Caco-2 (cell line): ENCODE measurements around the gene ERGIC3. TPM values are rescaled to one million over a fixed set of nuclear protein-coding genes. Genes with fewer than 3 reads are reported as not detected.
"Not testable (repeated sequence)": the region's sequence is repeated elsewhere in the genome, so short reads cannot be mapped to it uniquely, and the experiment has no call there.

Experiments used
- BruUV-seq: library from RNA; stranded (reverse); fragments of 400-500 nt; replicated peaks from 2 replicates; lab custom pipeline; 2021; lab: Mats Ljungman, UMichigan
- CTCF ChIA-PET: fragments of 300-600 bp; sonication (Branson Sonifier 250); formaldehyde crosslinking; loops from one replicate; lab custom pipeline; 2022; ENCODE audit warnings: antibody characterized with exemption; lab: Charles Lee
- POLR2A ChIA-PET: fragments of 300-600 bp; sonication (Branson Sonifier 250); formaldehyde crosslinking; loops from one replicate; lab custom pipeline; 2022; ENCODE audit warnings: antibody characterized with exemption; lab: Charles Lee
- DNase-seq, 2 experiments: peaks; one replicate each; pipeline versions ENCODE4 v3.0.0 to v3.0.0-alpha.2; 2020 to 2022
- H3K27me3 ChIP-seq: replicated peaks from 2 replicates; pipeline ENCODE4 v1.6.0; 2011; ENCODE audit warnings: low read length; ENCODE audit not compliant: control insufficient read depth, insufficient read depth
- H3K36me3 ChIP-seq: 2 replicates; pipeline ENCODE4 v1.5.1; 2011; ENCODE audit warnings: low read length; ENCODE audit not compliant: control insufficient read depth, insufficient read depth
- H3K4me1 ChIP-seq: fragments of 250-450 bp; sonication (Bioruptor Pico); 2 replicates; pipeline ENCODE4 v1.5.1; 2020; ENCODE audit warnings: mild to moderate bottlenecking
- H3K4me3 ChIP-seq: 2 replicates; pipeline ENCODE4 v1.5.1; 2011; ENCODE audit warnings: low read depth, mild to moderate bottlenecking, control low read depth, low read length
- H3K9me3 ChIP-seq: fragments of 250-450 bp; sonication (Bioruptor Pico); 2 replicates; pipeline ENCODE4 v1.5.1; 2020; ENCODE audit warnings: mild to moderate bottlenecking, moderate library complexity
- H3K27ac Mint-ChIP-seq: one replicate; pipeline ENCODE4 v1.8.0; 2022; ENCODE audit warnings: mixed read lengths; ENCODE audit not compliant: unreplicated experiment
- H3K27me3 Mint-ChIP-seq: one replicate; pipeline ENCODE4 v1.8.0; 2022; ENCODE audit warnings: mixed read lengths; ENCODE audit not compliant: insufficient read depth, unreplicated experiment
- H3K36me3 Mint-ChIP-seq: one replicate; pipeline ENCODE4 v1.8.0; 2022; ENCODE audit warnings: mild to moderate bottlenecking, mixed read lengths; ENCODE audit not compliant: insufficient read depth, unreplicated experiment
- H3K4me1 Mint-ChIP-seq: one replicate; pipeline ENCODE4 v1.8.0; 2022; ENCODE audit warnings: low read depth, mixed read lengths; ENCODE audit not compliant: unreplicated experiment
- H3K4me3 Mint-ChIP-seq: one replicate; pipeline ENCODE4 v1.8.0; 2022; ENCODE audit warnings: mild to moderate bottlenecking, moderate library complexity, mixed read lengths; ENCODE audit not compliant: unreplicated experiment
- H3K9me3 Mint-ChIP-seq: one replicate; pipeline ENCODE4 v1.8.0; 2022; ENCODE audit warnings: mixed read lengths; ENCODE audit not compliant: unreplicated experiment
- CTCF ChIP-seq, 2 experiments: fragments of 200-600 bp in 1 of 2; IDR thresholded peaks; 1 replicate in 1 of 2; 2 replicates in 1 of 2; pipeline versions ENCODE4 v1.5.1 to v1.8.0; 2011 to 2022; ENCODE audit warnings: antibody characterized with exemption in 1 of 2, control low read depth in 1 of 2, inconsistent platforms in 1 of 2, low read depth in 1 of 2, low read length in 1 of 2, mild to moderate bottlenecking in 1 of 2, moderate library complexity in 1 of 2; ENCODE audit not compliant: insufficient read depth in 1 of 2, severe bottlenecking in 1 of 2, unreplicated experiment in 1 of 2
- intact Hi-C: fragments of 100-400 bp; cut with micrococcal nuclease; formaldehyde crosslinking; loops from one replicate; pipeline ENCODE4 v1.10.0; 2022; ENCODE audit not compliant: unreplicated experiment
- total RNA-seq: library from RNA; stranded (reverse); gene quantifications from 2 replicates; pipeline ENCODE4 v1.2.3, GENCODE V29; 2022

ERGIC3 gene
- total RNA-seq, 1 experiment from 2014 or later, result 728 TPM

- Mint-ChIP-seq H3K27me3 (no peaks in the 10 kb centered on the region), H3K4me1 (no peaks in the 10 kb centered on the region), H3K9me3 (no peaks in the 10 kb centered on the region), H3K27ac (no peak overlapping the region), H3K36me3 (peaks cover 13% of the 10 kb centered on the region), H3K4me3 (no peak overlapping the region)
- Histone ChIP-seq H3K9me3 (no peaks in the 10 kb centered on the region), H3K36me3 (peaks cover 4% of the 10 kb centered on the region), H3K4me3 (no peak overlapping the region), H3K4me1 (no peaks in the 10 kb centered on the region), H3K27me3 (no peaks in the 10 kb centered on the region)
- no peak for TF ChIP-seq CTCF (IDR thresholded peaks at IDR 0.05; ENCODE audit: insufficient read depth in 1 of 2, low read depth in 1 of 2, low read length in 1 of 2, severe bottlenecking in 1 of 2, unreplicated experiment in 1 of 2)
- ChIA-PET CTCF (interaction anchor here (1.0 to 1.5 kb wide), 4 partner anchors 25 to 100 kb away, joined by 3 to 7 read pairs (median 4); partner anchors contain the start of genes ERGIC3 and SPAG4), POLR2A (interaction anchor here (0.5 to 1.5 kb wide), 2 partner anchors 438 to 954 kb away, joined by 5 to 10 read pairs; partner anchors contain the start of gene SCAND1)
- intact Hi-C loops, result no loop called here
- DNase-seq, result no peak
- no TSS peak for BruUV-seq
Measured at GRCh38 chr20:35515949-35516645, 25.8 kb upstream of the ERGIC3 start.

GRCh38 chr20:35517125-35517524 is 24.8 kb upstream of the ERGIC3 start:
- Mint-ChIP-seq H3K27me3 (no peaks in the 10 kb centered on the region), H3K4me3 (no peak overlapping the region), H3K36me3 (peaks cover 3% of the 10 kb centered on the region), H3K27ac (no peak overlapping the region), H3K4me1 (no peaks in the 10 kb centered on the region), H3K9me3 (no peaks in the 10 kb centered on the region)
- TF ChIP-seq CTCF (IDR thresholded peaks at IDR 0.05; ENCODE audit: insufficient read depth in 1 of 2, low read depth in 1 of 2, low read length in 1 of 2, severe bottlenecking in 1 of 2, unreplicated experiment in 1 of 2), result no peak
- no peak overlapping the region for H3K4me3 ChIP-seq
- BruUV-seq, result no TSS peak
- H3K4me1 ChIP-seq, result no peaks in the 10 kb centered on the region
- ChIA-PET CTCF (interaction anchor here (1.5 kb wide), 1 partner anchor 99 kb away, joined by 7 read pairs; the partner anchor contains the start of gene SPAG4), POLR2A (interaction anchor here (0.5 kb wide), 1 partner anchor 955 kb away, joined by 10 read pairs; no protein-coding TSS in a partner anchor)
- no peak for DNase-seq
- H3K27me3 ChIP-seq, result no peaks in the 10 kb centered on the region
- H3K9me3 ChIP-seq, result no peaks in the 10 kb centered on the region
- intact Hi-C loops, result no loop called here
- peaks cover 2% of the 10 kb centered on the region; the same call in 1 of the 2 replicates for H3K36me3 ChIP-seq

- H3K4me3 ChIP-seq, intact Hi-C loops: not testable (repeated sequence)
Measured at GRCh38 chr20:35517767-35518166, 24.1 kb upstream of the ERGIC3 start.

More at GRCh38 chr20:35517767-35518166, 24.1 kb upstream of the ERGIC3 start:
- H3K27ac Mint-ChIP-seq, H3K4me1 ChIP-seq, DNase-seq, H3K4me3 Mint-ChIP-seq, H3K9me3 Mint-ChIP-seq, POLR2A ChIA-PET, H3K27me3 Mint-ChIP-seq, H3K36me3 Mint-ChIP-seq, H3K27me3 ChIP-seq, BruUV-seq, H3K36me3 ChIP-seq, H3K9me3 ChIP-seq, H3K4me1 Mint-ChIP-seq: not testable (repeated sequence)
- CTCF ChIA-PET, result interaction anchor here (1.5 kb wide), 1 partner anchor 98 kb away, joined by 7 read pairs; the partner anchor contains the start of gene SPAG4
